GM21515 (cell line): ENCODE data around the gene FOLR2.

Experiments used
- ATAC-seq: cut with Tn5 transposase; IDR thresholded peaks from one replicate; pipeline ENCODE4 v1.9.1; 2021; ENCODE audit not compliant: unreplicated experiment

Gene FOLR2

DNA sequence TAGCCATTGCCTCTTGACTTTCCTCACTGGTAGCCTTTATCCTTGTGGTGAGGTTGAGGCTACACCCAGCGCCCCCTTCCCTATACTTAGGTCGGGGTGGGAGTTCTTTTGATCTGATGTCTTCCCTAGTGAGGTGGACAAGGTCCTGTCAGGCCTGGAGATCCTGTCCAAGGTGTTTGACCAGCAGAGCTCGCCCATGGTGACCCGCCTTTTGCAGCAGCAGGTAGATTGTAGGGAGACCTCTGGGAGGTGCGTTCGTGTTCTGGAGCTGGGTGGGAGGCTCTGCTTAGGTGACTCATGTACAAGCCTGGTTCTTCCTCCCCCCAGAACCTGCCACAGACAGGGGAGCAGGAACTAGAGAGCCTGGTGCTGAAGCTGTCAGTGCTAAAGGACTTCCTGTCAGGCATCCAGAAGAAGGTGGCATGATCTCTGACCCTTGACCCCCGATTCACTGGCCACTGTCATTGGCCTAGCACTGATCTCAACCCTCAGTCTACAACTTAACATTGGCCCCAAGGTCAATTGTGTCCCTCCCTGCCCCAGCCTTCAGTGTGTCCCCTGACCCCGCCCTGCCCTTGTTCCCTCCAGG lies 12.8 kb downstream of the FOLR2 start:
- no peak for ATAC-seq

DNA sequence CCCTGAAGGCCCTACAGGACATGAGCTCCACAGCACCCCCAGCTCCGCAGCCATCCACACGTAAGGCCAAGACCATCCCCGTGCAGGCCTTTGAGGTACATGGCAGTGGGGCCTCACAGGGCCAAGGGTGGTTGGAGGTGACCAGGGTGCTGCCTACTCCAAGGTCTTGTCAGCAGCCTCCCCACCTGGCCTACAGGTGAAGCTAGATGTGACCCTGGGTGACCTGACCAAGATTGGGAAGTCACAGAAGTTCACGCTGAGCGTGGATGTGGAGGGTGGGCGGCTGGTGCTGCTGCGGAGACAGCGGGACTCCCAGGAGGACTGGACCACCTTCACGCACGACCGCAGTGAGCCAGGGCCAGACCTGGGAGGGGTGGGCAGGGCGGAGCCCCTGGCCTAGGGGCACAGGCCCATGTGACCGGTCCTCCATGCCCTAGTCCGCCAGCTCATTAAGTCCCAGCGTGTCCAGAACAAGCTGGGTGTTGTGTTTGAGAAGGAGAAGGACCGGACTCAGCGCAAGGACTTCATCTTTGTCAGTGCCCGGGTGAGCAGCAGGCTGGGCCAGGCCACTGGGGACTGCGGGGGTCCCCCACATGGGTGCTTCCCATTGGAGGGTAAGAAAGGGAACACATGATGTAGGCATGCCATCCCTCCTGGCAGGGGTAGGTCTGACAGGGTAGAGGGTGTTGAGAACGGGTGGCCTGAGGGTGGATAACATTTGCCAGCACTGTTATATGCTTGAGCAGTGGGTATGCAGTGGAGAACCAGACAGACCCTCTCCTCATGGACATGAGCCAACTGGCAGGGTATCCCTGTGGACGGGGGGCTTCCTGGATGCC lies 13.6 kb downstream of the FOLR2 start:
- ATAC-seq, result no peak

DNA sequence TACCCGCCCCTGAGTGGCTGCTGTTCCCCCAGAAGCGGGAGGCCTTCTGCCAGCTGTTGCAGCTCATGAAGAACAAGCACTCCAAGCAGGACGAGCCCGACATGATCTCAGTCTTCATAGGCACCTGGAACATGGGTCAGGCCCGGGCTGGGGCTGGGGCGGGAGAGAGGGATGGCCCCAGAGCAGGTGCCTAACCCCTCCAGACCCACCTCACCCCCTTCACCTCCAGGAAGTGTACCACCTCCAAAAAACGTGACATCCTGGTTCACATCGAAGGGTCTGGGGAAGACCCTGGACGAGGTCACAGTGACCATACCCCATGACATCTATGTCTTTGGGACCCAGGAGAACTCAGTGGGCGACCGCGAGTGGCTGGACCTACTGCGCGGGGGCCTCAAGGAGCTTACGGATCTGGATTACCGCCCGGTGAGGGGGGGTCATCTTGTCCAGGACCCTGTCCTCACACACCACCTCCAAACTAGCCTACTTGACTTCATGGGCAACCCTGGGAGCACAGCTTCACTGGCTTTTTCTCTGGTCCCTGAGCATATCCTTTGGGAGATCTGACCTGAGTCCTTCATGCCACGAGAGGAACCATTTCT lies 14.3 kb downstream of the FOLR2 start:
- no peak for ATAC-seq

DNA sequence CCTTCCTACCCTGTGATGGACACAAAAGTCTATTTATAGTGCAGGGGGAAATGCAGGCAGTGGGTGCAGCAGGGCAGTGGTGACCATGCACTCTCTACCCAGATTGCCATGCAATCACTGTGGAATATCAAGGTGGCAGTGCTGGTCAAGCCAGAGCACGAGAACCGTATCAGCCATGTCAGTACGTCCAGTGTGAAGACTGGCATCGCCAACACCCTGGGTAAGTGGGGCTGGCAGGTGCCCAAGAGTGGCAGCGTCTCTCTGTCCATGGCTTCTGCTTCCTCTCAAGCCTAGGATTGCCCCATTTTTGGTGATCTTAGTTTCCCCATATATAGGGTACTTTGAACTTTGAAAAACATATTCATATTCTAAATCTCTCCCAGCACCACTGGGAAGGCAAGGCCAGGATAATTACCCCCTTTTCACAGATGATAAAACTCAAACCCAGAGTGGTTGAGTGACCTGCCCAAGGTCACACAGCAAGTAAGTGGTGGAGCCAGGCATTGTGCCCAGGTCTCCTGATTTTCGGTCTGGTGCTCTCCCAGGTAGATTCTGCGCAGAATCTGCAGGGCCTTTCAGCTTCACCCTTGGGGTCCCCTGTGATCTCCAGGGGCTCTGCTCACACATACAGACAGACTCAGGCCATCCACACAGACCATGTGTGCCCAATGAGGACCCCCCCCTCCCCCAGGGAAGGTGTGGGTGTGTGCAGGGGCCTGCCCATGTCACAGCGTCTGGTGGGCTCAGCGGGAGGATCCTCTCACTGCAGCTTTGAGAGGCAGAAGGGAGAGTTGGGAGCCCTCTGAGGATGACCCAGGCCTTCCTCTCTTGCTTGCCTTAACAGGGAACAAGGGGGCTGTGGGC lies 15.0 kb downstream of the FOLR2 start:
- no peak for ATAC-seq

DNA sequence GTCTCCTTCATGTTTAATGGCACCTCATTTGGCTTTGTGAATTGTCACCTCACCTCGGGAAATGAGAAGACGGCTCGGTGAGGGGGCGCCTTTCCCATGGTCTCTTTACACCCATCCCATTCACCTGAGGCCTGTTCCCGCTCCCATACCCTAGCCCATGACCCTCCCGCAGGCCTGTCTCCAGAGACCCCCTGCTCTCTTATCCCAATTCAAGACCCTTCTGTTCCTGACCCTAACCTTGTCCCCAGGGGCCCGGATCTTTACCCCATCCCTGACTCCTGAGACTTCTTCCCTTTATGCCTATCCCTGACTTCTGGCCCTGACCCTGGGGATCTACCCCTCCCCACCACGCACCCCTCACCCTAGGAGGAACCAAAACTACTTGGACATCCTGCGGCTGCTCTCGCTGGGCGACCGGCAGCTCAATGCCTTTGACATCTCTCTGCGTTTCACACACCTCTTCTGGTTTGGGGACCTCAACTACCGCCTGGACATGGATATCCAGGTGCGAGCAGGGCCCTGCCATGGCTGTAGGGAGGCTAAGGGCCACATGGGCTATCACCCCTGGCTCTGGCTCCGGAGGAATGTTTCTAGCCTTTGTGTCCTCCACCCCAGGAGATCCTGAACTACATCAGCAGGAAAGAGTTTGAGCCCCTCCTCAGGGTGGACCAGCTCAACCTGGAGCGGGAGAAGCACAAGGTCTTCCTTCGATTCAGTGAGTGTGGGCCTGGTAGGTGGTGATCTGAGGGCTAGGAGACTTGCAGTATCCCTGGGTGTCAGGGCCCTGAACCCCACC lies 15.9 kb downstream of the FOLR2 start:
- no peak for ATAC-seq

DNA sequence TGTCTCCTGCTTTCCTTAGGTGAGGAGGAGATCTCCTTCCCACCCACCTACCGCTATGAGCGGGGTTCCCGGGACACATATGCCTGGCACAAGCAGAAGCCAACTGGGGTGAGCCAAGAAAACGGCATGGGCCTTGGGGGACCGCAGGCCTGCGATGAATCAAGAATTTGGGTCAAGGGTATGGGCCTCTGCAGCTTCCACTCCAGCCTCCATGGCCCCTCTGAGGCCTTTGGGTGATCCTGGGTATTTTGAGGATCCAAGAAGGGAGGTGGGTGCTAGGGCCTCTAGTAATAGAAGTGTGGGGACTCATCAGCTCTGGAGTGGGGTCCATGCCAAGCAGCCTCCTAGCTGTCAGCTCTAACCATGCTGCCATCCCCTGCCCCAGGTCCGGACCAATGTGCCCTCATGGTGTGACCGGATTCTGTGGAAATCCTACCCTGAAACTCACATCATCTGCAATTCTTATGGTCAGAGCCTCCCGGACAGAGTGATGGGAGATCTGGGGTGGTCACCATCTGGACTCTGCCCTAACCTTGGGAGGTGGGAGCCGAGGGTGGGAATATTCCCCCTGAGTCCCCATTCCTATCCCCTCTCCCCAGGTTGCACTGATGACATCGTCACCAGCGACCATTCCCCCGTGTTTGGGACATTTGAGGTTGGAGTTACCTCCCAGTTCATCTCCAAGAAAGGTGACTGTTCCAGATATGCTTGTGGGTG lies 16.6 kb downstream of the FOLR2 start:
- no peak for ATAC-seq

DNA sequence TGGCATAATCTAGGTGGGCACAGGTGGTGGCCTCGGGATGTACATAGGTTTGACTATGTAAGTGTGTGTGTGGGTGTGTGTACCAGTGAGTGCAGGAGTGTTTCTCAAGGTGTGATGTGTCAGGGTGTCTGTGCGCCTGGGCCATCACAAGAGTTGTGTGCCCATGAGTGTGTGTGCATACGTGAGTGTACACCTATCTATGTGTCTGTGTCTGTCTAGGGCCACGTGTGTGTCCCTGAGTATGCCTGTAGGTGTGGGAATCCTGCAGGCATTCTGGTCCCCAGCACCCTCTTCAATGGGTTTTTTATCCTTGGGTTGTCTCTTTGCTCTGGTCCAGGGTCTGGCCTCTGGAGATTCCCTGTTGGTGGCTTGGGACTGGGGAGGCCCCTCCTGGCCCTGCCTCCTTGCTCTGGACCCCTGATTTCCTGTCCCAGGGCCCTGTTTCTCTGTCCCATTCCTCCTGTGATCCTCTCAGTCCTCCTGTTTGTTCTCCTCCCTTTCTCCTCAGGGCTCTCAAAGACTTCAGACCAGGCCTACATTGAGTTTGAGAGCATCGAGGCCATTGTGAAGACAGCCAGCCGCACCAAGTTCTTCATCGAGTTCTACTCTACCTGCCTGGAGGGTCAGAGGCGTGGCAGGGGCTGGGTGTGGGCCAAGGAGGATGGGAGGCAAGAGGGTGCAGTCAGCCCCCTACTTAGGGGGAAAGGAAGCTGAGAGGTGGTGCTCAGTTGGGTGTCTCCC lies 17.3 kb downstream of the FOLR2 start:
- ATAC-seq, result no peak

DNA sequence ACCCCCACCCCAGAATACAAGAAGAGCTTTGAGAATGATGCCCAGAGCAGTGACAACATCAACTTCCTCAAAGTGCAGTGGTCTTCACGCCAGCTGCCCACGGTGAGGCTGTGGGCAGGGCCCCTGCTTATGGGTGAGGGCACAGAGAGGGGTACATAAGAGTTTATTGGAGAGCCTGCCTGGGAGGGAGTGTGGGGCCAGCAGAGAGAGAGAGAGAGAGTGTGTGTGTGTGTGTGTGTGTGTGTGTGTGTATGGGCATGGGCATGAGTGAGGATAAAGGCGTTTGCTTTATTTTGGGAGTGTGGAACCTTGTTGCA lies 17.9 kb downstream of the FOLR2 start:
- no peak for ATAC-seq

DNA sequence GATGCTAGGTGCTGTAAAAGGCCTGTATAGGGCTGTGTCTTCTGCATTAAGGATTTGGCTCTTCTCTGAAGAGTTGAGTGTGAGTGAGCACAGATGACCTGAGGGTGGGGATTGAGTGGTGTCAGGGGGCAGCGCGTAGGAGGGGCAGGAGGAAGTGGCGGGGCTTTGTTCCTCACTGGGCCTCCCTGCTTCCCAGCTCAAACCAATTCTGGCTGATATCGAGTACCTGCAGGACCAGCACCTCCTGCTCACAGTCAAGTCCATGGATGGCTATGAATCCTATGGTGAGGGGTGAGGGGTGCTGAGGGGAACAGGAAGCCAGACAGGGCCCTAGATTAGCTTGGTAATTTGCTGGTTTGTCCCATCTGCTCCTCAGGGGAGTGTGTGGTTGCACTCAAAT lies 18.3 kb downstream of the FOLR2 start:
- ATAC-seq, result no peak

DNA sequence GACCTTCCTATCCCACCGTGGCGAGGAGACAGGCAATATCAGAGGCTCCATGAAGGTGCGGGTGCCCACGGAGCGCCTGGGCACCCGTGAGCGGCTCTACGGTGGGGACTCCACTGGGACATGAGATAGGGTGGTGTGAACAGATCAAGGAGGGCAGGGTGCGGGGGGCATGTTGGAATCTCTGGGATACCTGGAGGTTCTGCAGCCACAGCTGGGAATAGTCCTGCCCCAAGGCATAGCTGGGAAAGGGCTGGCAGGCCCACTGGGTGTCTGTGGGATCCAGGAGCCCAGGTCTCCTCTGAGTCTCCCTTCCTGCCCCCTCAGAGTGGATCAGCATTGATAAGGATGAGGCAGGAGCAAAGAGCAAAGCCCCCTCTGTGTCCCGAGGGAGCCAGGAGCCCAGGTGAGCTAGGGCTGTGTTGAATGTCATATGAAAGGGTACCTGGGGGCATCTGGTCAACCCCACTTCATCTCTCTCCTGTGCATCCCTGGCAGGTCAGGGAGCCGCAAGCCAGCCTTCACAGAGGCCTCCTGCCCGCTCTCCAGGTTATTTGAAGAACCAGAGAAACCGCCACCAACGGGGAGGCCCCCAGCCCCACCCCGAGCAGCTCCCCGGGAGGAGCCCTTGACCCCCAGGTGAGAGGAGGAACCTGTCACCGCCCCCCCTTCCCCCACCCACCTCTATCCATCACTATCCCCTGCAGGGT lies 18.9 kb downstream of the FOLR2 start:
- no peak for ATAC-seq

DNA sequence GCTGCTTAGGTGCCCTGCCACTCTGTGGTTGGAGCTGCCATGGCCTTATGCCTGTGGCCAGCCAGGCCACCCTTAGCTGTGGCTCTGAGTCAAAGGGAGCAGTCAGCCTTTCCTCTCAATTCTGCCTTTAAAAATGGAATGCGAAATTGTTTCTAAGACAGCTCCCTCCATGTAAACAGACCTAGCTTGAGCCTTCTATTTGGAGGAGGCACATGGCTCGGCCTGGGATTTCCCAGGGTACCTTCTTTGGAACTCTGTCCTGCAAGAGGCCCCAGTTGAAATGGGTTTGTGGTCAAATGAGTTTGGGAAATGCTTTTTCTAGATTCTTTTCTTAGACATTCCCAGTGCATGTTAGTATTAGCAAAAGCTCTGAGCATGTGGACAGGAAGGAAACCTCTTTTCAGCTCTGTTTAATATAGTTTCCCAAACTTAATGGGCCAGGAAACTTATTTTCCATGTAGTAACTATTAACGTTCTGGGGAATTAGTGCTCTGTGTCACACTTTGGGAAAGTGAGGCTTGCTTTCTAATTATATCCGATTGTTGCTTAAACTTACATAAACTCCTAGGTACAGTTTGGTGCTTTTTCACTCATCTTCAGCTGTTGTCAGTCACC lies 19.6 kb downstream of the FOLR2 start:
- no peak for ATAC-seq

DNA sequence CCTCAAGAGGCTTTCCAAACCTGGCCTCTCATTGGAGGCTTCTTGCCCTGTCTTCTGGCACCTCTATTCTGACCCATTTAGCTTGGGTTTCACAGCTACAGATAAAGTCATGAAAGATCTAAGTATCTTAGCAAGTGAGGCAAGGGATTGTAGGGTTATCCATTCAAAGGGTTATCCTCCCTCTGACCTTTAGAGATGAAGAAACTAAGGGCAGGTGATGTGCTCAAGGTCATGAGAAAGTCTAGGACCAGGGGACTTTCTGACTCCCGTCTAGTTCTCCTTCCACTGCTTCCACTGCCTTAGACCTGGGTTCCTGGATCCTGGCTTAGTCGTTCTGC lies 20.1 kb downstream of the FOLR2 start:
- ATAC-seq, result no peak

DNA sequence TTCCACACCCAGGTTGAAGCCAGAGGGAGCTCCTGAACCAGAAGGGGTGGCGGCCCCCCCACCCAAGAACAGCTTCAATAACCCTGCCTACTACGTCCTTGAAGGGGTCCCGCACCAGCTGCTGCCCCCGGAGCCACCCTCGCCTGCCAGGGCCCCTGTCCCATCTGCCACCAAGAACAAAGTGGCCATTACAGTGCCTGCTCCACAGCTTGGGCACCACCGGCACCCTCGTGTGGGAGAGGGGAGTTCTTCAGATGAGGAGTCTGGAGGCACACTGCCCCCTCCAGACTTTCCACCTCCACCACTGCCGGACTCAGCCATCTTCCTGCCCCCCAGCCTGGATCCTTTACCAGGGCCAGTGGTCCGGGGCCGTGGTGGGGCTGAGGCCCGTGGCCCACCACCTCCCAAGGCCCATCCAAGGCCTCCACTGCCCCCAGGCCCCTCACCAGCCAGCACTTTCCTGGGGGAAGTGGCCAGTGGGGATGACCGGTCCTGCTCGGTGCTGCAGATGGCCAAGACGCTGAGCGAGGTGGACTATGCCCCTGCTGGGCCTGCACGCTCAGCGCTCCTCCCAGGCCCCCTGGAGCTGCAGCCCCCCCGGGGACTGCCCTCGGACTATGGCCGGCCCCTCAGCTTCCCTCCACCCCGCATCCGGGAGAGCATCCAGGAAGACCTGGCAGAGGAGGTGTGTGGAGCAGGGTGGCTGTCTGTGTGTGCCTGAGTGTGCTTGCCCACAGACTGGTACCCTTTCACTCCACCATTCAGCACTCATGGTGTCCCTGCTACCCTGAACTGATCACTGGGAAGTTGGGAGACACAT lies 20.7 kb downstream of the FOLR2 start:
- ATAC-seq, result no peak

DNA sequence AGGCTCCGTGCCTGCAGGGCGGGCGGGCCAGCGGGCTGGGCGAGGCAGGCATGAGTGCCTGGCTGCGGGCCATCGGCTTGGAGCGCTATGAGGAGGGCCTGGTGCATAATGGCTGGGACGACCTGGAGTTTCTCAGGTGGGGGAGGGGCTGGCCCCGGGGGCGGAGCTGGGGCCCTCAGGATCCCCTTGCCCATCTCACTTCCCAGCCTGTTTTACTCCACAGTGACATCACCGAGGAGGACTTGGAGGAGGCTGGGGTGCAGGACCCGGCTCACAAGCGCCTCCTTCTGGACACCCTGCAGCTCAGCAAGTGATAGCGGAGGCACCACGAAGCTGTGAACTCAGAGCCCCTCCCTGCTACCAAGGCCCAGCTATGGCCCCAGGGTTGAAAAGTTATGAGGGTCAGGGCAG lies 21.5 kb downstream of the FOLR2 start:
- no peak for ATAC-seq

DNA sequence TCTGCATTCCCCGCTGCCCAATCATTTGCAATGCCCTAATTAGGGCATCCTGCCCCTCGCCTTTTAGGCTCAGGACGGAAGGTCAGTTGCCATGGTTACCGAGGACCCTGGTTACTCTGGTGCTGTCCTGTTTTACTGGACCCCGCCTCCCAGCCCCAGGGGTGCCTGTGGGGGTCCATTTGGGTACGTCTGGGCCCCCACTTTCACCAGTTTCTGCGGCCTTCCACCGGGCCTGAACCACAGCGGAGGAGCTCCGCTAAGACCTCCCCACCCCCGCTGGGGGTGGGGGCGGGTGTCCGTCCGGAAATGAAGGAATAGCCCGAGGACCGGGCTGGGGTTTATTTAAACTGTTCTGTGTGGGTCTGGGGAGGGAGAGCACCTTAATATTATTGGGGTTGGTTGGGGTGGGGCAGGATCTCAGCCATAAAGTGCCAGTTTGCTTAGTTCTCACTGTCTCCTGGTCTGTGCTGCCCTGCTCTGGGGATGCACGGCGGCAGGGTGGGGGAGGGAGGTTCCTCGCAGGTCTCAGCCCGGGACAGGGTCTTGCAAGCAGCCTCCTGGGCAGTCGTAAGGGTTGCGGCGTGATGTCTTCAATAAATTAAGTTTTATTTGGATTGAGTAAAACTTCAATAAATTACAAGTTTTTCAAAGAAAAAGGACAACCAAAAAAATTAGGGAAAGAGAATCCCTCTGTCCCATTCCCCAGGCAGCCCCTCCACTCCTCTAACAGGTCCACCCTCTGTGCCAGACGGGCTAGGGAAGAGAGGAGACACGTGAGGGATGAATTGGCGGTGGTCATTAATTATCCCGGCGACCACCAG lies 22.1 kb downstream of the FOLR2 start:
- no peak for ATAC-seq

DNA sequence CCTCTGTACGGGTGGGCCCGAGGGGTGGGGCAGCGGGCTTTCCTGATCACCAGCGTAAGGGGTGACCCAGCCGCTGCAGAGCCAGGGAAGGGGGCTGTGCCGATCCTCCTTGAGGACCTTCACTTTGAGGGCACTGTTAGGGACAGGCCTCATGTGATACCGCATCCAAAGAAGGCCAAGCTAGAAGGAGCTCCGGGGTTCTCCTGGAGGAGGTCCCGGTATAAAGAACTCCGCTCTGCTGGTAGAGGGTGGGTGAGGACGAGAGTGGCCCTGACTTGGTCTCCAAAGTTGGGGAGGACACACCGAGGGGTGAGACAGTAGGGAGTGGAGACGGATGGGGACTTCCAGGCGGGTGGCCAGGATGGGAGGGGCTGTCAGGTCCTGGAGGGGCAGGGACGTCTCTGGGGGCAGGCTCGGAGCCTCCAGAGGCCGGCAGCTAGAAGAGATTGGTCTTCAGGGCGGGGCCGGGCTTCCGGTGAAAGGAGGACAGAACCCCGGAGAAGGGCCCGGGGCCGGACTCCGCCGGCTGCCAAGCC lies 22.8 kb downstream of the FOLR2 start:
- ATAC-seq, result no peak
